ENCODE results near the gene CHMP4A.

Gene CHMP4A, protein sequence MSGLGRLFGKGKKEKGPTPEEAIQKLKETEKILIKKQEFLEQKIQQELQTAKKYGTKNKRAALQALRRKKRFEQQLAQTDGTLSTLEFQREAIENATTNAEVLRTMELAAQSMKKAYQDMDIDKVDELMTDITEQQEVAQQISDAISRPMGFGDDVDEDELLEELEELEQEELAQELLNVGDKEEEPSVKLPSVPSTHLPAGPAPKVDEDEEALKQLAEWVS

GRCh38 chr14:24212924-24213865, at the start of gene CHMP4A:
Gene CHMP4A, minus strand, starts transcription at chr14:24213488. Its CDS starts 49 bp downstream, at chr14:24213439.
- DNase-seq (ENCODE audit: extremely low spot score): peak; percentile 96
- CTCF ChIA-PET: interaction anchor here (0.8 to 1.0 kb wide), 4 partner anchors 24 to 121 kb away, joined by 3 to 5 read pairs (median 4); partner anchors contain the start of gene IPO4
- no peak for TF ChIP-seq CTBP1 (IDR thresholded peaks at IDR 0.05; ENCODE audit: borderline replicate concordance)
- TF ChIP-seq PKNOX1 (IDR thresholded peaks at IDR 0.05): peak; percentile 68; the same call in 1 of the 2 replicates
- TF ChIP-seq L3MBTL2 (conservative IDR thresholded peaks at IDR 0.05): peak; percentile 49
- no peak for TF ChIP-seq ZNF384 (IDR thresholded peaks at IDR 0.05)
- TF ChIP-seq NFRKB (IDR thresholded peaks at IDR 0.05): peak; percentile 35; the same call in 1 of the 2 replicates
- peak; percentile 88 for TF ChIP-seq ELF4 (IDR thresholded peaks at IDR 0.05)
- POLR2A ChIA-PET: interaction anchor here (0.7 to 3.0 kb wide), 28 partner anchors 10 to 229 kb away, joined by 3 to 33 read pairs (median 4); partner anchors contain the start of genes CBLN3, DCAF11, EMC9 and GMPR2

DNA sequence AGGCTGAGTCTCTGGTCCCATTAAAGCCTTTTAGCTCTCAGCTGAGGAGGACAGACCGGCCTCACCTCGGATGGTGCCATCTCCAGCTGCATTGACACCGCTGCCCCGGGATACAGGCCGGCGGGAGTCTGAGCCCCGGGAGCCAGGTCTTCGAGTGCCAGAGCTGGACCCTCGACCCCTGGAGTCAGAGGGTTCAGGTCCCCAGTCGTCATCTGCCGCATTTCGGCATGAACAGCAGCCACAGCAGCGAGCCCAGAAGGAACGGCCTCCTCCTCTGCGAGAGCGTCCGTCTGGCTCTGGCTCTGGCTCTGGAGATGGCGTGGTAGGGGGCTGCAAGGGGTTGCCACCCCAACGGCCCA, 48.7 kb upstream of the CHMP4A start:
- CTCF ChIA-PET: interaction anchor here (1.2 to 1.7 kb wide), 3 partner anchors 9 to 20 kb away, joined by 3 to 6 read pairs (median 6); partner anchors contain the start of gene TINF2
- TF ChIP-seq HDGF (IDR thresholded peaks at IDR 0.05; ENCODE audit: borderline replicate concordance) (no peak), L3MBTL2 (conservative IDR thresholded peaks at IDR 0.05) (no peak), SUZ12 (IDR thresholded peaks at IDR 0.05) (no peak), FOXK2 (IDR thresholded peaks at IDR 0.05) (no peak), CTBP1 (IDR thresholded peaks at IDR 0.05; ENCODE audit: borderline replicate concordance) (no peak), ARNT (IDR thresholded peaks at IDR 0.05) (no peak), SP1 (IDR thresholded peaks at IDR 0.05) (no peak), FOXM1 (IDR thresholded peaks at IDR 0.05; ENCODE audit: borderline replicate concordance) (no peak), LEF1 (IDR thresholded peaks at IDR 0.05; ENCODE audit: borderline replicate concordance) (no peak), NFRKB (IDR thresholded peaks at IDR 0.05) (no peak), ELF4 (IDR thresholded peaks at IDR 0.05) (no peak), FOXA1 (IDR thresholded peaks at IDR 0.05) (no peak)
- POLR2A ChIA-PET: interaction anchor here (1.8 to 4.2 kb wide), 2 partner anchors 9 to 20 kb away, joined by 6 to 30 read pairs; partner anchors contain the start of genes RABGGTA and TINF2
- DNase-seq (ENCODE audit: extremely low spot score): no peak

- ChIA-PET CTCF (interaction anchor here (1.2 to 1.7 kb wide), 3 partner anchors 9 to 19 kb away, joined by 3 to 6 read pairs (median 6); partner anchors contain the start of gene TINF2), POLR2A (interaction anchor here (1.1 to 4.2 kb wide), 2 partner anchors 9 to 10 kb away, joined by 3 to 30 read pairs; partner anchors contain the start of gene RABGGTA)
- no peak for TF ChIP-seq LEF1 (IDR thresholded peaks at IDR 0.05; ENCODE audit: borderline replicate concordance)
- no peak for TF ChIP-seq NFRKB (IDR thresholded peaks at IDR 0.05)
- TF ChIP-seq ZNF384 (IDR thresholded peaks at IDR 0.05): no peak
- no peak for TF ChIP-seq SP1 (IDR thresholded peaks at IDR 0.05)
- TF ChIP-seq FOXM1 (IDR thresholded peaks at IDR 0.05; ENCODE audit: borderline replicate concordance): no peak
- TF ChIP-seq SUZ12 (IDR thresholded peaks at IDR 0.05): no peak
- no peak for TF ChIP-seq L3MBTL2 (conservative IDR thresholded peaks at IDR 0.05)
- no peak for TF ChIP-seq ELF4 (IDR thresholded peaks at IDR 0.05)
- no peak for TF ChIP-seq FOXK2 (IDR thresholded peaks at IDR 0.05)
- TF ChIP-seq ARNT (IDR thresholded peaks at IDR 0.05): no peak
- no peak for TF ChIP-seq FOXA1 (IDR thresholded peaks at IDR 0.05)
- TF ChIP-seq PKNOX1 (IDR thresholded peaks at IDR 0.05): no peak
- no peak for TF ChIP-seq HDGF (IDR thresholded peaks at IDR 0.05; ENCODE audit: borderline replicate concordance)
- DNase-seq (ENCODE audit: extremely low spot score): no peak
Observed at GRCh38 chr14:24261256-24261968, 48.1 kb upstream of the CHMP4A start.

GRCh38 chr14:24260780-24261157, 47.5 kb upstream of the CHMP4A start:
- ChIA-PET CTCF (interaction anchor here (1.2 to 1.7 kb wide), 2 partner anchors 9 to 18 kb away, joined by 3 to 6 read pairs; partner anchors contain the start of gene TINF2), POLR2A (interaction anchor here (1.1 to 4.2 kb wide), 2 partner anchors 9 to 10 kb away, joined by 3 to 30 read pairs; partner anchors contain the start of gene RABGGTA)
- TF ChIP-seq LEF1 (IDR thresholded peaks at IDR 0.05; ENCODE audit: borderline replicate concordance) (no peak), ELF4 (IDR thresholded peaks at IDR 0.05) (no peak), CTBP1 (IDR thresholded peaks at IDR 0.05; ENCODE audit: borderline replicate concordance) (no peak), PKNOX1 (IDR thresholded peaks at IDR 0.05) (no peak), NFRKB (IDR thresholded peaks at IDR 0.05) (no peak), BHLHE40 (IDR thresholded peaks at IDR 0.05; ENCODE audit: borderline replicate concordance) (no peak), FOXA1 (IDR thresholded peaks at IDR 0.05) (no peak), SUZ12 (IDR thresholded peaks at IDR 0.05) (no peak), TARDBP (IDR thresholded peaks at IDR 0.05) (no peak), HDGF (IDR thresholded peaks at IDR 0.05; ENCODE audit: borderline replicate concordance) (no peak), FOXM1 (IDR thresholded peaks at IDR 0.05; ENCODE audit: borderline replicate concordance) (no peak), SP1 (IDR thresholded peaks at IDR 0.05) (no peak)
- DNase-seq (ENCODE audit: extremely low spot score): no peak
